Activated CD8-positive, alpha-beta T cell treated with anti-CD3 and anti-CD28 coated beads for 36 hours (primary cell): Measurements from ENCODE around the gene DRAXIN. TPM values are rescaled to one million over a fixed set of nuclear protein-coding genes. Genes with fewer than 3 reads are reported as not detected.

Source experiments
- ATAC-seq: fragments of 200-7000 bp; cut with Tn5 transposase; one replicate; pipeline ENCODE4 v1.10.0; 2021; ENCODE audit warnings: mild to moderate bottlenecking, moderate library complexity
- CTCF ChIA-PET: fragments of 350-600 bp; sonication (Branson Sonifier 250); formaldehyde crosslinking; loops from one replicate; lab custom pipeline; 2021; ENCODE audit warnings: antibody characterized with exemption; lab: Charles Lee
- POLR2A ChIA-PET: fragments of 350-600 bp; sonication (Branson Sonifier 250); formaldehyde crosslinking; loops from one replicate; lab custom pipeline; 2021; ENCODE audit warnings: antibody characterized with exemption; lab: Charles Lee
- DNase-seq: peaks from one replicate; pipeline ENCODE4 v3.0.0-alpha.2; 2020
- H3K27ac Mint-ChIP-seq: one replicate; pipeline ENCODE4 v1.8.0; 2021; ENCODE audit warnings: mild to moderate bottlenecking, mixed read lengths
- H3K27me3 Mint-ChIP-seq: one replicate; pipeline ENCODE4 v1.8.0; 2021; ENCODE audit warnings: mixed read lengths
- H3K36me3 Mint-ChIP-seq: one replicate; pipeline ENCODE4 v1.8.0; 2021; ENCODE audit warnings: low read depth, mixed read lengths
- H3K4me1 Mint-ChIP-seq: one replicate; pipeline ENCODE4 v1.8.0; 2021; ENCODE audit warnings: low read depth, mixed read lengths
- H3K4me3 Mint-ChIP-seq: one replicate; pipeline ENCODE4 v1.8.0; 2021; ENCODE audit warnings: mild to moderate bottlenecking, moderate library complexity, mixed read lengths
- H3K9me3 Mint-ChIP-seq: one replicate; pipeline ENCODE4 v1.8.0; 2021; ENCODE audit warnings: mixed read lengths
- intact Hi-C: fragments of 100-400 bp; cut with micrococcal nuclease; formaldehyde crosslinking; loops from one replicate; pipeline ENCODE4 v1.10.0; 2022
- total RNA-seq, 2 experiments: library from RNA; stranded (reverse); gene quantifications; one replicate each; pipeline ENCODE4 v1.2.3, GENCODE V29; 2021
- TF ChIP-seq, protein P1 (sequence below): fragments of 200-600 bp; IDR thresholded peaks from one replicate; pipeline ENCODE4 v1.8.0; 2022; ENCODE audit warnings: antibody characterized with exemption, mild to moderate bottlenecking

Gene DRAXIN
- total RNA-seq, 2 experiments from 2014 or later: 0.18 to 0.20 TPM

GRCh38 chr1:11719313-11720032 is 28.0 kb downstream of the DRAXIN start:
- Mint-ChIP-seq H3K27ac (peak overlapping the region; percentile 91), H3K27me3 (no peaks in the 10 kb centered on the region)

DNA sequence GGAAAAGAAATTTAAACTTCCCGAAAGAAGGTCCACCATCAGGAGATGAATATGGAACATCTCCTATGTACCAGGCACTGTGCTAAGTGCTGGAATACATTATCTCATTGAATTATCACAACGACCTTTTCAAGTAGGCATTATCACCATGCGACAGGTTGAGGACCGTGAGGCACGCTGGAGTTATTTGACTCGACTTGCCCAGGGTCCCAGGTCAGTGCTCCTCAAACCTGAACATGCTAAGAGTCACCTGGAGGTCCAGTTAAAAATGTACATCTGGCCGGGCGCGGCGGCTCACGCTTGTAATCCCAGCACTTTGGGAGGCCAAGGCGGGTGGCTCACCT is 28.5 kb downstream of the DRAXIN start:
- ChIA-PET POLR2A (interaction anchor here (0.9 to 2.8 kb wide), 17 partner anchors 11 to 376 kb away, joined by 3 to 14 read pairs (median 4); partner anchors contain the start of genes CLCN6, FBXO6 and MTHFR), CTCF (interaction anchor here (0.6 to 9.4 kb wide), 28 partner anchors 10 to 683 kb away, joined by 3 to 136 read pairs (median 6); partner anchors contain the start of genes AGTRAP, CLCN6, FBXO2 and FBXO44)
- peak overlapping the region; percentile 91 for H3K27ac Mint-ChIP-seq
- H3K27me3 Mint-ChIP-seq: no peaks in the 10 kb centered on the region
- intact Hi-C loops: no loop called here
- TF ChIP-seq, protein P1, sequence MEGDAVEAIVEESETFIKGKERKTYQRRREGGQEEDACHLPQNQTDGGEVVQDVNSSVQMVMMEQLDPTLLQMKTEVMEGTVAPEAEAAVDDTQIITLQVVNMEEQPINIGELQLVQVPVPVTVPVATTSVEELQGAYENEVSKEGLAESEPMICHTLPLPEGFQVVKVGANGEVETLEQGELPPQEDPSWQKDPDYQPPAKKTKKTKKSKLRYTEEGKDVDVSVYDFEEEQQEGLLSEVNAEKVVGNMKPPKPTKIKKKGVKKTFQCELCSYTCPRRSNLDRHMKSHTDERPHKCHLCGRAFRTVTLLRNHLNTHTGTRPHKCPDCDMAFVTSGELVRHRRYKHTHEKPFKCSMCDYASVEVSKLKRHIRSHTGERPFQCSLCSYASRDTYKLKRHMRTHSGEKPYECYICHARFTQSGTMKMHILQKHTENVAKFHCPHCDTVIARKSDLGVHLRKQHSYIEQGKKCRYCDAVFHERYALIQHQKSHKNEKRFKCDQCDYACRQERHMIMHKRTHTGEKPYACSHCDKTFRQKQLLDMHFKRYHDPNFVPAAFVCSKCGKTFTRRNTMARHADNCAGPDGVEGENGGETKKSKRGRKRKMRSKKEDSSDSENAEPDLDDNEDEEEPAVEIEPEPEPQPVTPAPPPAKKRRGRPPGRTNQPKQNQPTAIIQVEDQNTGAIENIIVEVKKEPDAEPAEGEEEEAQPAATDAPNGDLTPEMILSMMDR: no peak
- peak overlapping the region; percentile 73 for H3K4me3 Mint-ChIP-seq
- peaks cover 11% of the 10 kb centered on the region for H3K4me1 Mint-ChIP-seq
- no peak for DNase-seq
- ATAC-seq: no peak
- no peaks in the 10 kb centered on the region for H3K36me3 Mint-ChIP-seq
- H3K9me3 Mint-ChIP-seq: no peaks in the 10 kb centered on the region

More at GRCh38 chr1:11719313-11720032, 28.0 kb downstream of the DRAXIN start:
- Mint-ChIP-seq H3K4me3 (peak overlapping the region; percentile 73), H3K4me1 (peaks cover 11% of the 10 kb centered on the region), H3K36me3 (no peaks in the 10 kb centered on the region), H3K9me3 (no peaks in the 10 kb centered on the region)
- ChIA-PET CTCF (interaction anchor here (0.6 to 9.4 kb wide), 29 partner anchors 9 to 683 kb away, joined by 3 to 136 read pairs (median 6); partner anchors contain the start of genes AGTRAP, CLCN6, DISP3 and FBXO2), POLR2A (interaction anchor here (0.9 to 2.8 kb wide), 18 partner anchors 11 to 375 kb away, joined by 3 to 14 read pairs (median 4); partner anchors contain the start of genes CLCN6, FBXO6 and MTHFR)
- intact Hi-C loops: loop anchor here (5.0 kb wide), 1 partner anchor 72 kb away; no protein-coding TSS in a partner anchor
- ATAC-seq (peak; percentile 87), DNase-seq (peak; percentile 93)
- TF ChIP-seq, protein P1: peak; percentile 99

DNA sequence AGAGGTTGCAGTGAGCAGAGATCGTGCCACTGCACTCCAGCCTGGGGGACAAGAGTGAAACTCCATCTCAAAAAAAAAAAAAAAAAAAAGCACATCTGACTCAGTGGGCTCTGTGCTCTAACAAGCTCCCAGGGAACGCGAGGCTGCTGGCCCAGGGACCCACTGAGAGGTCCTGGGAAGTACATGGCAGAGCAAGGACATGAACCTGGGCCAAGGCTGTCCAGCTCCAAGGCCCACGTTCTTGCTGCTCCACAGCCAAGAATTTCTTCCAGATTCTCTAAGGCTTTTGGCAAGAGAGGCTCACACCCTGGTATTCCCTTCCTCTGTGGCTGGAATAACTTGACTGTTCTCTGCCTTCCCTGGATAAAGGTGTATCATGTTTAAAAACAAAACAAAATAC is 29.0 kb downstream of the DRAXIN start:
- H3K27ac Mint-ChIP-seq: no peak overlapping the region
- no peaks in the 10 kb centered on the region for H3K27me3 Mint-ChIP-seq
- ChIA-PET POLR2A (interaction anchor here (0.9 to 2.8 kb wide), 6 partner anchors 10 to 376 kb away, joined by 3 to 14 read pairs (median 8); partner anchors contain the start of gene FBXO6), CTCF (interaction anchor here (1.2 to 9.4 kb wide), 12 partner anchors 10 to 684 kb away, joined by 4 to 136 read pairs (median 10); partner anchors contain the start of genes AGTRAP, FBXO2, FBXO44 and FBXO6)
- ATAC-seq (no peak), DNase-seq (no peak)
- TF ChIP-seq, protein P1: no peak
- H3K36me3 Mint-ChIP-seq: no peaks in the 10 kb centered on the region
- H3K4me1 Mint-ChIP-seq: peaks cover 11% of the 10 kb centered on the region
- no peak overlapping the region for H3K4me3 Mint-ChIP-seq
- no peaks in the 10 kb centered on the region for H3K9me3 Mint-ChIP-seq
- intact Hi-C loops: no loop called here

GRCh38 chr1:11721311-11721710 is 29.8 kb downstream of the DRAXIN start:
- ChIA-PET CTCF (interaction anchor here (1.7 to 9.4 kb wide), 4 partner anchors 12 to 69 kb away, joined by 4 to 136 read pairs (median 30); partner anchors contain the start of genes FBXO2, FBXO44 and FBXO6), POLR2A (interaction anchor here (1.1 kb wide), 1 partner anchor 14 kb away, joined by 4 read pairs; no protein-coding TSS in a partner anchor)
- ATAC-seq: no peak
- DNase-seq: no peak
- TF ChIP-seq, protein P1: no peak
- H3K27ac Mint-ChIP-seq: no peak overlapping the region
- H3K4me1 Mint-ChIP-seq: peaks cover 13% of the 10 kb centered on the region
- H3K9me3 Mint-ChIP-seq: no peaks in the 10 kb centered on the region
- intact Hi-C loops: no loop called here
- no peaks in the 10 kb centered on the region for H3K27me3 Mint-ChIP-seq
- no peaks in the 10 kb centered on the region for H3K36me3 Mint-ChIP-seq
- H3K4me3 Mint-ChIP-seq: no peak overlapping the region
